WTC11 (cell line): ENCODE results near the gene COLQ.

ENCODE experiments used
- CREB1 ChIP-seq: sonication (generic); formaldehyde crosslinking; IDR thresholded peaks from 2 replicates; pipeline ENCODE4 v1.8.0; 2023; ENCODE audit warnings: mild to moderate bottlenecking, missing genetic modification reagents
- TF ChIP-seq, protein P1 (sequence below): fragments of 200-600 bp; IDR thresholded peaks from 2 replicates; pipeline ENCODE4 v1.8.0; 2022; ENCODE audit warnings: antibody characterized with exemption

DNA sequence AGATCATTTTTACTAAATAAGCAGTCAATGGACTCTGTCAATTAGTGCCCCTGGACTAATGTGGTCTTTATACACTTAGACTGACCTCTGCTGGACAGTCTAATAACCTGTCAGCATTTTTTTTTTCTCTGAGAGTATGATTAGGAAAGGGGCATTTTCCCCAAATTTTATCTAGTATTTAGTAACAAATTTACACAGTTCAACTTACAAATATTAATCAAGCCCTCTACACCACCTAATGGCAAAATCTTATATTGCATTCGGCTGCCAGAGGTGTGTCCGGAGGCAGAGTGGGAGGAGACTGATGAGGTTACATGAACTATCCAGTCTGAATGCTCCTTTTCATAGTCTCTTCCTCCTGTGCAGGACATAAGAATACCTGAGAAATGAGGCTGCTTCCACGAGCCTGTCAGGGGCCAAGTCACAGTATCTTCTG is 36.0 kb upstream of the COLQ start:
- TF ChIP-seq CREB1 (CRISPR knock-in tag): no peak
- TF ChIP-seq, protein P1, sequence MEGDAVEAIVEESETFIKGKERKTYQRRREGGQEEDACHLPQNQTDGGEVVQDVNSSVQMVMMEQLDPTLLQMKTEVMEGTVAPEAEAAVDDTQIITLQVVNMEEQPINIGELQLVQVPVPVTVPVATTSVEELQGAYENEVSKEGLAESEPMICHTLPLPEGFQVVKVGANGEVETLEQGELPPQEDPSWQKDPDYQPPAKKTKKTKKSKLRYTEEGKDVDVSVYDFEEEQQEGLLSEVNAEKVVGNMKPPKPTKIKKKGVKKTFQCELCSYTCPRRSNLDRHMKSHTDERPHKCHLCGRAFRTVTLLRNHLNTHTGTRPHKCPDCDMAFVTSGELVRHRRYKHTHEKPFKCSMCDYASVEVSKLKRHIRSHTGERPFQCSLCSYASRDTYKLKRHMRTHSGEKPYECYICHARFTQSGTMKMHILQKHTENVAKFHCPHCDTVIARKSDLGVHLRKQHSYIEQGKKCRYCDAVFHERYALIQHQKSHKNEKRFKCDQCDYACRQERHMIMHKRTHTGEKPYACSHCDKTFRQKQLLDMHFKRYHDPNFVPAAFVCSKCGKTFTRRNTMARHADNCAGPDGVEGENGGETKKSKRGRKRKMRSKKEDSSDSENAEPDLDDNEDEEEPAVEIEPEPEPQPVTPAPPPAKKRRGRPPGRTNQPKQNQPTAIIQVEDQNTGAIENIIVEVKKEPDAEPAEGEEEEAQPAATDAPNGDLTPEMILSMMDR: peak; percentile 36; the same call in 1 of the 2 replicates
